ENCODE results near the gene DMRTC2. TPM values are rescaled to one million over a fixed set of nuclear protein-coding genes. Genes with fewer than 3 reads are reported as not detected.

DMRTC2 gene
- total and polyA plus RNA-seq, 2 of the 13 experiments (the other 11 are each of a cell fraction or from before 2014, with no cell fraction given), result not detected

DNA sequence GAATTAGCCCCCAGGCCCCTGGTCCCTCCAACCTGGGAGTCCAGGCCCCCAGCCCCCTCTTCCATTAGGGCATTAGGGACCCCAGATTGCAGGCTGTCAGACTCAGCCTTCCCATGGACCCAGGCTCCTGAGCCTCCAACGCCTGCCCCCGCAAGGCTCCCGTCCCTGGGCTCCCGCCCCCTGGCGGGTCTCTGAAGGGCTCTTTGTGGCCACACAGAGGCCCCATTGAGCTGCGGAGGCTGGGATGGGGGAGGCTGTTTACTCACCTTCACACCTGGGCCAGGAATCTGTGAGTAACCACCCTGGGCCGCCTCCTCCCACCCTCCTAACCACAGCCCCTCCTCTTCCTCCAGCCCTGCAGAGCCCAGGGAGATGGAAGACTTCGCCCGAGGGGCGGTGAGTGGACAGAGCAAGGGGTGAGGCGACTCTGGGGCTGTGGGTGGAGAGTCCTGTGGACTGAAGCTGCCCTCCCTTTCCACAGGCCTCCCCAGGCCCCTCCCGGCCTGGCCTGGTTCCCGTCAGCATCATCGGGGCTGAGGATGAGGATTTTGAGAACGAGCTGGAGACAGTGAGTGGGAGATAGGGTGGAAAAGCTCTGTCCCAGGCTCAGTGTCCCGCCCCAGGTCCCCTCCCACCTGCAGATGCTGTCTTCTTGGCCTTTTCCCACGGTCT lies 43.0 kb downstream of the DMRTC2 start (continued):
- TF ChIP-seq MAFK (conservative IDR thresholded peaks at IDR 0.05 in 1 of 2, IDR thresholded peaks at IDR 0.05 in 1 of 2; ENCODE audit: low read length in 2 of 2), result no peak
- TF ChIP-seq, protein P1, sequence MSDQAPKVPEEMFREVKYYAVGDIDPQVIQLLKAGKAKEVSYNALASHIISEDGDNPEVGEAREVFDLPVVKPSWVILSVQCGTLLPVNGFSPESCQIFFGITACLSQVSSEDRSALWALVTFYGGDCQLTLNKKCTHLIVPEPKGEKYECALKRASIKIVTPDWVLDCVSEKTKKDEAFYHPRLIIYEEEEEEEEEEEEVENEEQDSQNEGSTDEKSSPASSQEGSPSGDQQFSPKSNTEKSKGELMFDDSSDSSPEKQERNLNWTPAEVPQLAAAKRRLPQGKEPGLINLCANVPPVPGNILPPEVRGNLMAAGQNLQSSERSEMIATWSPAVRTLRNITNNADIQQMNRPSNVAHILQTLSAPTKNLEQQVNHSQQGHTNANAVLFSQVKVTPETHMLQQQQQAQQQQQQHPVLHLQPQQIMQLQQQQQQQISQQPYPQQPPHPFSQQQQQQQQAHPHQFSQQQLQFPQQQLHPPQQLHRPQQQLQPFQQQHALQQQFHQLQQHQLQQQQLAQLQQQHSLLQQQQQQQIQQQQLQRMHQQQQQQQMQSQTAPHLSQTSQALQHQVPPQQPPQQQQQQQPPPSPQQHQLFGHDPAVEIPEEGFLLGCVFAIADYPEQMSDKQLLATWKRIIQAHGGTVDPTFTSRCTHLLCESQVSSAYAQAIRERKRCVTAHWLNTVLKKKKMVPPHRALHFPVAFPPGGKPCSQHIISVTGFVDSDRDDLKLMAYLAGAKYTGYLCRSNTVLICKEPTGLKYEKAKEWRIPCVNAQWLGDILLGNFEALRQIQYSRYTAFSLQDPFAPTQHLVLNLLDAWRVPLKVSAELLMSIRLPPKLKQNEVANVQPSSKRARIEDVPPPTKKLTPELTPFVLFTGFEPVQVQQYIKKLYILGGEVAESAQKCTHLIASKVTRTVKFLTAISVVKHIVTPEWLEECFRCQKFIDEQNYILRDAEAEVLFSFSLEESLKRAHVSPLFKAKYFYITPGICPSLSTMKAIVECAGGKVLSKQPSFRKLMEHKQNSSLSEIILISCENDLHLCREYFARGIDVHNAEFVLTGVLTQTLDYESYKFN (CRISPR knock-in tag; conservative IDR thresholded peaks at IDR 0.05), result peak; percentile 91
- TF ChIP-seq AKAP8 (CRISPR knock-in tag; IDR thresholded peaks at IDR 0.05), result peak; percentile 81
- TF ChIP-seq ZNF552 (CRISPR knock-in tag; IDR thresholded peaks at IDR 0.05; ENCODE audit: borderline replicate concordance), result no peak
- TF ChIP-seq, protein P2, sequence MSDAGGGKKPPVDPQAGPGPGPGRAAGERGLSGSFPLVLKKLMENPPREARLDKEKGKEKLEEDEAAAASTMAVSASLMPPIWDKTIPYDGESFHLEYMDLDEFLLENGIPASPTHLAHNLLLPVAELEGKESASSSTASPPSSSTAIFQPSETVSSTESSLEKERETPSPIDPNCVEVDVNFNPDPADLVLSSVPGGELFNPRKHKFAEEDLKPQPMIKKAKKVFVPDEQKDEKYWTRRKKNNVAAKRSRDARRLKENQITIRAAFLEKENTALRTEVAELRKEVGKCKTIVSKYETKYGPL (CRISPR knock-in tag; IDR thresholded peaks at IDR 0.05), result no peak
- peak; percentile 97 for TF ChIP-seq ZNF556 (CRISPR knock-in tag; IDR thresholded peaks at IDR 0.05; ENCODE audit: borderline replicate concordance)
- TF ChIP-seq ZNF20 (CRISPR knock-in tag; IDR thresholded peaks at IDR 0.05), result no peak
- peak; percentile 73; the same call in 1 of the 2 replicates for TF ChIP-seq JUNB (CRISPR knock-in tag; IDR thresholded peaks at IDR 0.05; ENCODE audit: borderline replicate concordance)
- TF ChIP-seq TARDBP (CRISPR knock-in tag; IDR thresholded peaks at IDR 0.05), result peak; percentile 90
- TF ChIP-seq, protein P3, sequence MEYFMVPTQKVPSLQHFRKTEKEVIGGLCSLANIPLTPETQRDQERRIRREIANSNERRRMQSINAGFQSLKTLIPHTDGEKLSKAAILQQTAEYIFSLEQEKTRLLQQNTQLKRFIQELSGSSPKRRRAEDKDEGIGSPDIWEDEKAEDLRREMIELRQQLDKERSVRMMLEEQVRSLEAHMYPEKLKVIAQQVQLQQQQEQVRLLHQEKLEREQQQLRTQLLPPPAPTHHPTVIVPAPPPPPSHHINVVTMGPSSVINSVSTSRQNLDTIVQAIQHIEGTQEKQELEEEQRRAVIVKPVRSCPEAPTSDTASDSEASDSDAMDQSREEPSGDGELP (IDR thresholded peaks at IDR 0.05; ENCODE audit: borderline replicate concordance, low read depth), result peak; percentile 92
- TF ChIP-seq MED8 (CRISPR knock-in tag; IDR thresholded peaks at IDR 0.05; ENCODE audit: insufficient replicate concordance), result peak; percentile 58
- TF ChIP-seq, protein P4, sequence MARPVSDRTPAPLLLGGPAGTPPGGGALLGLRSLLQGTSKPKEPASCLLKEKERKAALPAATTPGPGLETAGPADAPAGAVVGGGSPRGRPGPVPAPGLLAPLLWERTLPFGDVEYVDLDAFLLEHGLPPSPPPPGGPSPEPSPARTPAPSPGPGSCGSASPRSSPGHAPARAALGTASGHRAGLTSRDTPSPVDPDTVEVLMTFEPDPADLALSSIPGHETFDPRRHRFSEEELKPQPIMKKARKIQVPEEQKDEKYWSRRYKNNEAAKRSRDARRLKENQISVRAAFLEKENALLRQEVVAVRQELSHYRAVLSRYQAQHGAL (CRISPR knock-in tag; IDR thresholded peaks at IDR 0.05; ENCODE audit: not compliant biosample characterization), result no peak
- no peak for TF ChIP-seq MTF1 (CRISPR knock-in tag; IDR thresholded peaks at IDR 0.05)
- TF ChIP-seq FOXK2 (IDR thresholded peaks at IDR 0.05), result no peak
- peak; percentile 20; the same call in 1 of the 2 replicates for TF ChIP-seq SMC3 (IDR thresholded peaks at IDR 0.05; ENCODE audit: low read length)
- TF ChIP-seq ZNF382 (CRISPR knock-in tag; IDR thresholded peaks at IDR 0.05; ENCODE audit: borderline replicate concordance), result no peak
- TF ChIP-seq NFIC (IDR thresholded peaks at IDR 0.05; ENCODE audit: low read length), result no peak
- TF ChIP-seq, protein P5, sequence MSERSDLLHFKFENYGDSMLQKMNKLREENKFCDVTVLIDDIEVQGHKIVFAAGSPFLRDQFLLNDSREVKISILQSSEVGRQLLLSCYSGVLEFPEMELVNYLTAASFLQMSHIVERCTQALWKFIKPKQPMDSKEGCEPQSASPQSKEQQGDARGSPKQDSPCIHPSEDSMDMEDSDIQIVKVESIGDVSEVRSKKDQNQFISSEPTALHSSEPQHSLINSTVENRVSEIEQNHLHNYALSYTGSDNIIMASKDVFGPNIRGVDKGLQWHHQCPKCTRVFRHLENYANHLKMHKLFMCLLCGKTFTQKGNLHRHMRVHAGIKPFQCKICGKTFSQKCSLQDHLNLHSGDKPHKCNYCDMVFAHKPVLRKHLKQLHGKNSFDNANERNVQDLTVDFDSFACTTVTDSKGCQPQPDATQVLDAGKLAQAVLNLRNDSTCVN (CRISPR knock-in tag; IDR thresholded peaks at IDR 0.05; ENCODE audit: borderline replicate concordance), result no peak
- TF ChIP-seq, protein P6, sequence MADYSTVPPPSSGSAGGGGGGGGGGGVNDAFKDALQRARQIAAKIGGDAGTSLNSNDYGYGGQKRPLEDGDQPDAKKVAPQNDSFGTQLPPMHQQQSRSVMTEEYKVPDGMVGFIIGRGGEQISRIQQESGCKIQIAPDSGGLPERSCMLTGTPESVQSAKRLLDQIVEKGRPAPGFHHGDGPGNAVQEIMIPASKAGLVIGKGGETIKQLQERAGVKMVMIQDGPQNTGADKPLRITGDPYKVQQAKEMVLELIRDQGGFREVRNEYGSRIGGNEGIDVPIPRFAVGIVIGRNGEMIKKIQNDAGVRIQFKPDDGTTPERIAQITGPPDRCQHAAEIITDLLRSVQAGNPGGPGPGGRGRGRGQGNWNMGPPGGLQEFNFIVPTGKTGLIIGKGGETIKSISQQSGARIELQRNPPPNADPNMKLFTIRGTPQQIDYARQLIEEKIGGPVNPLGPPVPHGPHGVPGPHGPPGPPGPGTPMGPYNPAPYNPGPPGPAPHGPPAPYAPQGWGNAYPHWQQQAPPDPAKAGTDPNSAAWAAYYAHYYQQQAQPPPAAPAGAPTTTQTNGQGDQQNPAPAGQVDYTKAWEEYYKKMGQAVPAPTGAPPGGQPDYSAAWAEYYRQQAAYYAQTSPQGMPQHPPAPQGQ (CRISPR knock-in tag; IDR thresholded peaks at IDR 0.05; ENCODE audit: borderline replicate concordance), result no peak
- peak; percentile 79; the same call in 1 of the 2 replicates for TF ChIP-seq REPIN1 (CRISPR knock-in tag; IDR thresholded peaks at IDR 0.05; ENCODE audit: borderline replicate concordance, low read depth)
